ENCODE results near the gene PAX6.

The PAX6 gene

GRCh38 chr11:31822175-31822926 is 11.2 kb upstream of the PAX6 start:
- no peak for DNase-seq (ENCODE audit: low read depth)

- no peak for DNase-seq (ENCODE audit: low read depth)
These were observed 10.6 kb upstream of the PAX6 start for GRCh38 chr11:31821766-31822165.

- no peak for DNase-seq (ENCODE audit: low read depth)
These were observed 10.2 kb upstream of the PAX6 start for GRCh38 chr11:31821235-31821764.

- no peak for DNase-seq (ENCODE audit: low read depth)
These were observed 9.3 kb upstream of the PAX6 start for GRCh38 chr11:31820438-31820818.

GRCh38 chr11:31819621-31820437 is 8.7 kb upstream of the PAX6 start:
- no peak for DNase-seq (ENCODE audit: low read depth)

GRCh38 chr11:31818874-31819331 is 7.8 kb upstream of the PAX6 start:
- DNase-seq (ENCODE audit: low read depth), result no peak

GRCh38 chr11:31818425-31818755 is 7.3 kb upstream of the PAX6 start:
- no peak for DNase-seq (ENCODE audit: low read depth)

- no peak for DNase-seq (ENCODE audit: low read depth)
These were observed 6.7 kb upstream of the PAX6 start for GRCh38 chr11:31817621-31818424.

GRCh38 chr11:31817054-31817620 is 6.0 kb upstream of the PAX6 start:
- DNase-seq (ENCODE audit: low read depth), result no peak

DNA sequence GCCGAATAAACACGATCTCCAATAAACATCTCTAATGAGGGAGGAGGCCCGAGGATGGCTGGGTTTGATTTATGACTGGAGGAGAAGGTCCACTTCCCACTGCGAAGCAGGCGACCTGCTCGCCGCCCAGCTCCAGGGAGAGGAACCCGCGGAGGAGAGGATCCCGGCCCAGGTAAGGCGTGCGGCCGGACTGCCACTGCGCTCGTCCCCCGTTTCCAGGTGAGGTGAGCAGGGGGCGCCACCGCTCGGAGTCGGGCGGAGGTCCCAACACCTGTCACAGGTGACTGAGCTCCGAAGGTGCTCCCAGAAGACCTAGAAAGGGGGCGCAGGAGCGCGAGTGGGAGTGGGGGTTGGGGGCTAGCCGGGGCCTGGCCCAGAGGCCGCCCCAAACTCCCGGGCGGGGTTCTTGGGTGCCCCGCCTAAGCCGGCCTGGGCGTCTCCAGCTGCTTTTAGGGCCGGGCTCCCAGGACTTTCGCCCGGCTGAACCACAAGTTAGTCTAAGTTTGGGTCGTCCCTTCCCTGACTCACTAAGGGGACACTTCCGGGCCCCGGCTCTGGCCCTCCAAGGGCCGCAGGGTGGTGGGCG is 5.4 kb upstream of the PAX6 start:
- no peak for DNase-seq (ENCODE audit: low read depth)

DNA sequence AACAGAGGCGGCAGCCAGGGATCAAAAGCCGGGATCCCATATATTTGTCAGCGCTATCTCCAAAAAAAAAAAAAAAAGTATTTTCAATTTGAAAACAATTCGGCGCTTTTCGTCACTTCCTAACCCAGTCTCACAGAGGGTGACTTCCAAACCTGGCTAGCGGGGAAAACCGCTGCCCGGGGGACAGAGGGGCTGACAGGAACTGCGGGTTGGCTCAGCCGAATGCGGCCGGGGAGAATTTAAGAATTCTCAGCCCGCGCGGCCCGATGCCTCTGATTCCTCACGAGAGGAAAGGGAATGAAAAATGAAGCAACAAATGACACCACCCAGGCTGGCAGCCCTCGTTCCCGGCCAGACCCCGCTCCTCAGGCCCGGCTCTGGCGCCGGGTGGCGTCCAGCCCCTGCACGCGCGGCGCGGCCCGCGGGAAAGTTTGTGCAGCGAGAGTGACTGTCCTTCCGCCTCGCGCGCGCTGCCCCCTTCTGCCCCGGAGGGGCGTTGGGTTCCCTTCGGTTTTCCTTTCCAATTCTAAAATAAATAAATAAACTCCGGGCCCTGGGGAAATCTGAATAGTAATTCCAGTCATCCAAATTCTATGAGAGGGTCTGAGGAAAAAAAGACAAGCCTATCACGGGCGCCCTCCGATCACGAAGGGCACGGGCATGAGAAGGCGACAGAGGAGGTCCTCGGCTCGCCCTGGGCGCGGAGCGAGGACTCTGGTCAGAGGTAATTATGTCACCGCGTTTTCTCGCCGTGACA is 4.8 kb upstream of the PAX6 start:
- no peak for DNase-seq (ENCODE audit: low read depth)

GRCh38 chr11:31814176-31814868 is 3.2 kb upstream of the PAX6 start:
- DNase-seq (ENCODE audit: low read depth), result no peak

GRCh38 chr11:31813391-31814175 is 2.5 kb upstream of the PAX6 start:
- DNase-seq (ENCODE audit: low read depth), result no peak

DNA sequence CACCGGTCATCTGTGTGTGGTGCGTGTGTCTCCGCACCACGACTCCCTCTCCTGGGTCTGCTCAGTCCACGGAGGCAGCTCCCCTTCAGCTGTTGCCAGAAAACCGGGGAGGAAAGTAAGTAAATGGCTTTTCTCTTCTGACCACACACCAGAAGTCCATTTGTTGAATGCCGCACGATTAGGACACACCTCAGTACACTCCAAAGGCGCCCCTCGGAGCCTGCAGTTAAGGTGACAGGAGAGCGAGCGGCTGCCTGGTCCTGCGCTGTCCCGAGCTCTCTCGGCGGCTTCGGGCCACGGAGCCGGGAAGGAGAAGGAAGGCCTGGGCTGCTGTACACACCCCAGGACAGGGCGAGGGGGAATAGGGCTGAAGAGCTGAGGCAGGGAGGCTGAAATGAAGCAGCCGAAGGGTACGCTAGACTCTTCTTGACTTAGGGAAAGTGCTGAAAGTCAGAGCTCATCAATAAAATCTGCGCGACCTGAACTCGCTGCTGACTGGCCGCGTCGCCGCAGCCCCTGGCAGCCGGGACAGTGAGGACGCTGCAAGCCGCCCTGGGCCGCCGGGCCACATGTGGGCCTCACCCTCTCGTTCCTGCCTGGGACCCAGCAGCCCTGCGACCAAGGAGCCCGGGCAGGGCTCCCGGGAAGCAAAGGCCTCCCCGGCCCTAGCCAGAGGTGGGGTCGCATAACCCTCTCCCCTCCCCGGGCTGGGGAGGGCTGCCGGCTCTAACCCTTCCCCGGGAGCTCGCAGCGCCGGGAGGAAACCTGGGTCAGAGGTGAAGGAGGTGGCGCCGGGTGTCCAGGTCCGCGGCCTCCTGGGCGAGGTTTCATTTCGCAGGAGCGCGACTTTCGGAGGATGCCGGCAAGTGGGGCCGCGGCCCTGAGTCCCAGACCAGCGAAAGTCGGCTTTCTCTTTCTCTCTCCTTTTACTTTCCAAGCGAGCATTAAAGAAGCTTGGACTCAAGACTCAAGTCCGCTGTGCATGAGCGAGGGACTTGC is 1.6 kb upstream of the PAX6 start:
- DNase-seq (ENCODE audit: low read depth), result no peak

DNA sequence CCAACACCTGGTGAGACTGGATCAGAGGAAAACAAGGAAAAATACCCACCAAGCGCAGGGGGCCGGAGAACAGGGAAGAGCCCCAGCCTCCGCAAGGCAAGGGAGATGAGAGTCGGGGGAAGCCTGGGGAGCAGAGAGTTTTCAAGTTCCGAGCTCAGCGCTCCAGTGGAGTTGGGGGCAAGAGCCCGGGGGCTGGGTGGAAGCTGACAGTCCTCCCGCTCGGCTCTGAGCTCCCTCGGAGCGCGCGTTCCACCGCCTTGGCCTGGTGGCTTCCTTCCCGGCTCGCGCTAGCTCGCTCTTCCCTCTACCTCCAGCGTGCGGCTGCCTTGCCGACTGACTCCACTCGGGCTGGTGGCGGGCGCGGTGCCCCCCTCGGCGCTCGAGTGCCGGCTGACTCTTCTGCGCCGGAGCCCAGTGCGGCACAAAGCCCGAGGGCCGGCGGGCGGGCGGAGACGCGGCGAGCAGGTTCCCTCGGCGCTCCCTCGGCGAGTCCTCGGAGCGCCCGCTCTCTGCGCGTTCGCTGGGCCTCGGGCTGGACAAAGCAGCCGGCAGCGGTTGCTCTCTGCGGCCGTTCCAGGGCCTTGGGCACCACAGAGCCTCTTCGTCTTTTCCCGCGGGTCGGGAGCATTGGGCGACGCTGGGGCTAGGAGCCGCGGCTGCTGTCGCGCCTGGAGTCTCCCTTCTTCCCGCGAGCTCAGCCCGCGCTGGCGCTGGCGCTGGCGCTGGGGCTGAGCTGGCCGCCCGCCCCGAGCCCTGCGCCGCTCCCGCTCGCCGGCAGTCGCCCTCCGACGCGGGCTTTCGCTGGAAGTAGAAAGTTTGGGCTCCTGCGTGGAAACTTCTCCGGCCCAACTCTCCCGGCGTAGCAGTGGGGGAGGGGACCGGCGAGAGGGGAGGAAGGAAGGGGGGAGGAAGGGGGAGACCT is 1.0 kb downstream of the PAX6 start:
- DNase-seq (ENCODE audit: low read depth), result no peak

- DNase-seq (ENCODE audit: low read depth), result no peak
These were observed 1.6 kb downstream of the PAX6 start for GRCh38 chr11:31809541-31809856.
